ENCODE data around the gene CXCL3.

DNA sequence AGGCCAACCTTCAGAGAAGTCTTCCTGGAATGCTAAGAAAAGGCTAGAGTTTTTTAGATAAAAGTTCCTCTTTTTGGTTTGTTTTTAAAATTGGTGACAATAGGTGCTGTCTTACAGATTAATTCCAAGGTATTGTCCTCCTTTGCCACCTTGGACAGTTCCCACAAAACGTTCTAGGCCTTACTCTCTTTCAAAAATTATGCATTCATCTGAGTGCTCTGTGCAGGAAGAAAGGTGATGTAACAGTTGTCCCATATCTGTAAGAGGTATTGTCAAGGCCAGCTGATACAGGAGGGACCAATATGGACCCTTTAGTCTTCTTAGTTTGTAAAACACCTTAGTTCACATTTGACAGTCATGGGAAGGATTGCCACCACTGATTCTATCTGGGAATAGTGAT, 24.2 kb downstream of the CXCL3 start:
- TF ChIP-seq EZH2 (IDR thresholded peaks at IDR 0.05), result no peak
- TF ChIP-seq POLR2AphosphoS5 (IDR thresholded peaks at IDR 0.05; ENCODE audit: borderline replicate concordance, low read depth, low read length), result no peak
- no peak for TF ChIP-seq FOXP2 (optimal IDR thresholded peaks at IDR 0.05; ENCODE audit: control extremely low read depth, extremely low read length, insufficient read depth)
